Fibroblast of pulmonary artery (primary cell): ENCODE results near the gene HPCAL4.

Experiments used
- DNase-seq: peaks from one replicate; pipeline ENCODE4 v3.0.0-alpha.2; 2010; ENCODE audit warnings: low read depth
- H3K4me3 ChIP-seq: replicated peaks from 2 replicates; pipeline ENCODE4 v1.5.1; 2011; ENCODE audit warnings: low read depth, mild to moderate bottlenecking, control low read depth, low read length, moderate library complexity
- CTCF ChIP-seq: IDR thresholded peaks from 2 replicates; pipeline ENCODE4 v1.5.1; 2011; ENCODE audit warnings: mild to moderate bottlenecking, control low read depth, low read length, inconsistent platforms; ENCODE audit errors: missing control alignments

The HPCAL4 gene

GRCh38 chr1:39680751-39681150 is 10.5 kb downstream of the HPCAL4 start:
- H3K4me3 ChIP-seq = no peak overlapping the region
- TF ChIP-seq CTCF = no peak
- DNase-seq = no peak

- no peak for DNase-seq
- no peak overlapping the region for H3K4me3 ChIP-seq
- no peak for TF ChIP-seq CTCF
Observed at GRCh38 chr1:39679821-39680220, 11.4 kb downstream of the HPCAL4 start.

GRCh38 chr1:39678889-39679288 is 12.3 kb downstream of the HPCAL4 start:
- no peak for DNase-seq
- TF ChIP-seq CTCF = no peak
- no peak overlapping the region for H3K4me3 ChIP-seq

GRCh38 chr1:39677645-39678044 is 13.6 kb downstream of the HPCAL4 start:
- no peak overlapping the region for H3K4me3 ChIP-seq
- no peak for TF ChIP-seq CTCF
- no peak for DNase-seq

- no peak for DNase-seq
- TF ChIP-seq CTCF = no peak
- H3K4me3 ChIP-seq = no peak overlapping the region
Observed at GRCh38 chr1:39676948-39677548, 14.2 kb downstream of the HPCAL4 start.

- no peak for DNase-seq
- TF ChIP-seq CTCF = no peak
- no peak overlapping the region for H3K4me3 ChIP-seq
Observed at GRCh38 chr1:39675220-39675619, 16.0 kb downstream of the HPCAL4 start.

GRCh38 chr1:39673215-39673614 is 18.0 kb downstream of the HPCAL4 start:
- no peak for DNase-seq
- no peak overlapping the region for H3K4me3 ChIP-seq
- no peak for TF ChIP-seq CTCF
